Upper lobe of left lung (tissue), 6 donors: Measurements from ENCODE around the gene TBKBP1. TPM values are rescaled to one million over a fixed set of nuclear protein-coding genes. Genes with fewer than 3 reads are reported as not detected.
A peak's percentile ranks its signal among the peaks of the same experiment; 100 is the strongest.

Experiments used
- ATAC-seq, 2 donors: fragments of 200-7000 bp; cut with Tn5 transposase; one replicate each; pipeline ENCODE4 v1.9.1; 2022; ENCODE audit warnings: mild to moderate bottlenecking in 2 of 2, moderate library complexity in 2 of 2; ENCODE audit not compliant: low FRiP score in 2 of 2
- DNase-seq, 2 donors: peaks; one replicate each; pipeline ENCODE4 v3.0.0-alpha.2; 2019 to 2020
- H3K27ac ChIP-seq, 4 donors: fragments of 200-600 bp; sonication (generic); one replicate each; pipeline ENCODE4 v1.5.1; 2016 to 2019
- H3K27me3 ChIP-seq, 4 donors: fragments of 200-600 bp; sonication (generic); one replicate each; pipeline ENCODE4 v1.5.1; 2017 to 2019
- H3K36me3 ChIP-seq, 4 donors: fragments of 200-600 bp; sonication (generic); one replicate each; pipeline ENCODE4 v1.5.1; 2016 to 2019
- H3K4me1 ChIP-seq, 4 donors: fragments of 200-600 bp; sonication (generic); one replicate each; pipeline ENCODE4 v1.5.1; 2018 to 2019
- H3K4me3 ChIP-seq, 4 donors: fragments of 200-600 bp; sonication (generic); one replicate each; pipeline ENCODE4 v1.5.1; 2017 to 2019; ENCODE audit warnings: mild to moderate bottlenecking in 2 of 4, moderate library complexity in 1 of 4
- H3K9me3 ChIP-seq, 4 donors: fragments of 200-600 bp; sonication (generic); one replicate each; pipeline ENCODE4 v1.5.1; 2018 to 2019
- CTCF ChIP-seq, 6 experiments: fragments of 450-650 bp in 4 of 6; fragments of 200-600 bp in 2 of 6; sonication (generic) in 2 of 6; IDR thresholded peaks; one replicate each; pipeline ENCODE4 v1.5.1; 2016 to 2019; ENCODE audit warnings: antibody characterized with exemption in 6 of 6
- EP300 ChIP-seq, 4 donors: sonication (generic); formaldehyde crosslinking; IDR thresholded peaks; one replicate each; pipeline ENCODE4 v1.5.1; 2017; ENCODE audit warnings: antibody characterized with exemption in 4 of 4, control low read depth in 2 of 4
- POLR2A ChIP-seq, 4 donors: fragments of 450-650 bp; IDR thresholded peaks; one replicate each; pipeline ENCODE4 v1.5.1; 2016 to 2017; ENCODE audit warnings: antibody characterized with exemption in 4 of 4, mild to moderate bottlenecking in 2 of 4
- POLR2AphosphoS5 ChIP-seq, 2 donors: sonication (generic); formaldehyde crosslinking; IDR thresholded peaks; one replicate each; pipeline ENCODE4 v1.5.1; 2017; ENCODE audit warnings: antibody characterized with exemption in 2 of 2
- WGBS, 2 donors: methylation state at CpG; one replicate each; pipeline ENCODE4 v1.1.5; 2017 to 2018; 5-methylcytosine and 5-hydroxymethylcytosine counted together
- small RNA-seq, 4 donors: library from RNA; depleted of rRNA; stranded (forward); fragments of <200 nt; gene quantifications; one replicate each; pipeline ENCODE3, GENCODE V24; 2016
- total RNA-seq, 6 donors: library from RNA; depleted of rRNA in 4 of 6; stranded (reverse); fragments of >200 nt in 4 of 6; gene quantifications; one replicate each; pipeline versions ENCODE4 v1.1.0 to v1.2.1, GENCODE V29; 2016 to 2021
- donor health status: DM: no; HTN: no; CAD: no; lungs with moderate emphysema.
- donor health status: DM: no; HTN: yes; CAD: no; lungs with severe emphysema.

The TBKBP1 gene
- total RNA-seq, 6 donors from 2014 or later, result 6.4 to 28.3 (median 12.8) TPM

- WGBS, 2 donors, result 66 to 81% methylated on average over 7 to 10 of the region's 10 CpGs
- DNase-seq (no peak), ATAC-seq (peak in 1 of 2 donors; percentile 23)
Measured at GRCh38 chr17:47745037-47745380, 51.0 kb downstream of the TBKBP1 start.

GRCh38 chr17:47751471-47751870 lies 57.5 kb downstream of the TBKBP1 start:
- ATAC-seq (no peak), DNase-seq (no peak)
- Histone ChIP-seq H3K4me1 (no peaks in the 10 kb centered on the region), H3K9me3 (no peaks in the 10 kb centered on the region), H3K27me3 (no peaks in the 10 kb centered on the region), H3K4me3 (no peak overlapping the region), H3K27ac (no peak overlapping the region), H3K36me3 (no peaks in the 10 kb centered on the region)
- 76 to 82% methylated on average over 3 of the region's 3 CpGs for WGBS, 2 donors
- TF ChIP-seq POLR2A (IDR thresholded peaks at IDR 0.05), result no peak
- TF ChIP-seq EP300 (IDR thresholded peaks at IDR 0.05), result no peak
- no peak for TF ChIP-seq POLR2AphosphoS5 (IDR thresholded peaks at IDR 0.05)
- TF ChIP-seq CTCF (IDR thresholded peaks at IDR 0.05), result no peak

More at GRCh38 chr17:47745037-47745380, 51.0 kb downstream of the TBKBP1 start:
- H3K36me3 ChIP-seq, result no peaks in the 10 kb centered on the region
- no peaks in the 10 kb centered on the region for H3K27me3 ChIP-seq
- H3K4me1 ChIP-seq, result no peaks in the 10 kb centered on the region
- TF ChIP-seq CTCF (IDR thresholded peaks at IDR 0.05), result no peak
- no peak for TF ChIP-seq EP300 (IDR thresholded peaks at IDR 0.05)
- TF ChIP-seq POLR2A (IDR thresholded peaks at IDR 0.05), result no peak
- TF ChIP-seq POLR2AphosphoS5 (IDR thresholded peaks at IDR 0.05), result no peak
- H3K4me3 ChIP-seq, result no peak overlapping the region
- H3K9me3 ChIP-seq, result no peaks in the 10 kb centered on the region
- no peak overlapping the region for H3K27ac ChIP-seq

GRCh38 chr17:47757386-47757785 lies 63.4 kb downstream of the TBKBP1 start:
- Histone ChIP-seq H3K9me3 (peaks cover 0 to 15% (median 10%) of the 10 kb centered on the region in 4 donors), H3K36me3 (no peaks in the 10 kb centered on the region), H3K4me3 (no peak overlapping the region), H3K27ac (no peak overlapping the region), H3K27me3 (no peaks in the 10 kb centered on the region), H3K4me1 (no peaks in the 10 kb centered on the region)
- TF ChIP-seq EP300 (IDR thresholded peaks at IDR 0.05) (no peak), POLR2AphosphoS5 (IDR thresholded peaks at IDR 0.05) (no peak), POLR2A (IDR thresholded peaks at IDR 0.05) (no peak)
- WGBS, 2 donors, result 50 to 53% methylated on average over 1 of the region's 1 CpG
- DNase-seq (no peak), ATAC-seq (no peak)

GRCh38 chr17:47760409-47761140 lies 66.6 kb downstream of the TBKBP1 start:
- H3K36me3 ChIP-seq, result no peaks in the 10 kb centered on the region
- no peaks in the 10 kb centered on the region for H3K4me1 ChIP-seq
- H3K4me3 ChIP-seq, result no peak overlapping the region
- no peak for TF ChIP-seq POLR2A (IDR thresholded peaks at IDR 0.05)
- ATAC-seq (no peak), DNase-seq (no peak)
- WGBS, 2 donors, result 74 to 83% methylated on average over 5 of the region's 5 CpGs
- peaks cover 0 to 15% (median 12%) of the 10 kb centered on the region in 4 donors for H3K9me3 ChIP-seq
- no peak overlapping the region for H3K27ac ChIP-seq
- no peaks in the 10 kb centered on the region for H3K27me3 ChIP-seq

Small RNAs within 50 kb of the gene (small RNA-seq; reads per million reads assigned to genes)
- 0 reads per million in 4 donors for gene AC015674.1

Other genes starting within 250 kb of the TBKBP1 start
- 100 to 1,000 TPM in 3 of 6 donors, 10 to 100 TPM in 3; 82.8 to 359 (median 114) TPM for gene NPEPPS, start 163.1 kb upstream of the TBKBP1 start, total RNA-seq
- gene KPNB1, start 44.2 kb upstream of the TBKBP1 start, total RNA-seq, result 100 to 1,000 TPM; 162 to 223 (median 175) TPM
- gene TBX21, start 39.1 kb downstream of the TBKBP1 start, total RNA-seq, result 1 to 10 TPM; 2.0 to 5.2 (median 3.4) TPM
- gene OSBPL7, start 127.6 kb downstream of the TBKBP1 start, total RNA-seq, result 10 to 100 TPM; 10.7 to 44.0 (median 19.3) TPM
- 10 to 100 TPM; 23.1 to 44.2 (median 28.6) TPM for gene MRPL10, start 137.4 kb downstream of the TBKBP1 start, total RNA-seq
- gene LRRC46, start 137.5 kb downstream of the TBKBP1 start, total RNA-seq, result 10 to 100 TPM in 1 of 6 donors, 1 to 10 TPM in 4, under 1 TPM in 1; 0.49 to 23.5 (median 9.1) TPM
- gene SCRN2, start 147.1 kb downstream of the TBKBP1 start, total RNA-seq, result 10 to 100 TPM; 24.4 to 73.3 (median 34.8) TPM
- gene SP6, start 157.0 kb downstream of the TBKBP1 start, total RNA-seq, result 1 to 10 TPM in 5 of 6 donors, under 1 TPM in 1; 0.76 to 6.4 (median 2.4) TPM
- gene SP2, start 202.1 kb downstream of the TBKBP1 start, total RNA-seq, result 10 to 100 TPM in 3 of 6 donors, 1 to 10 TPM in 3; 7.6 to 19.4 (median 13.1) TPM
- 10 to 100 TPM; 16.2 to 40.2 (median 28.7) TPM for gene PNPO, start 247.4 kb downstream of the TBKBP1 start, total RNA-seq